Inferior parietal cortex (tissue), 1 donor: ENCODE measurements around the gene NXN.
"Not testable (repeated sequence)": the region's sequence is repeated elsewhere in the genome, so short reads cannot be mapped to it uniquely, and the experiment has no call there.

ENCODE experiments used
- DNase-seq: peaks from one replicate; pipeline ENCODE4 v3.0.0-alpha.2; 2016; ENCODE audit errors: extremely low spot score

NXN gene

GRCh38 chr17:773467-774312 lies 205.9 kb downstream of the NXN start:
- no peak for DNase-seq

- DNase-seq = no peak
Measured at GRCh38 chr17:773016-773415, 206.6 kb downstream of the NXN start.

GRCh38 chr17:767076-767475 lies 212.5 kb downstream of the NXN start:
- DNase-seq = no peak

GRCh38 chr17:760371-760770 lies 219.2 kb downstream of the NXN start:
- DNase-seq = no peak

- DNase-seq = no peak
Measured at GRCh38 chr17:759964-760363, 219.6 kb downstream of the NXN start.

- DNase-seq = not testable (repeated sequence)
Measured at GRCh38 chr17:756010-756567, 223.5 kb downstream of the NXN start.

- not testable (repeated sequence) for DNase-seq
Measured at GRCh38 chr17:755319-755961, 224.1 kb downstream of the NXN start.

GRCh38 chr17:753418-753817 lies 226.2 kb downstream of the NXN start:
- no peak for DNase-seq

GRCh38 chr17:752620-753219 lies 226.9 kb downstream of the NXN start:
- no peak for DNase-seq

GRCh38 chr17:752002-752619 lies 227.5 kb downstream of the NXN start, which contains the start of gene GEMIN4:
TSS of gene GEMIN4 (minus strand) at chr17:752264. CDS start at chr17:752142, 122 bp downstream.
- DNase-seq = peak; percentile 87

GRCh38 chr17:751269-752001 lies 228.1 kb downstream of the NXN start:
- DNase-seq = no peak

GRCh38 chr17:750431-751037 lies 229.0 kb downstream of the NXN start:
- DNase-seq = no peak

- not testable (repeated sequence) for DNase-seq
Measured at GRCh38 chr17:749359-749758, 230.2 kb downstream of the NXN start.
